NB4 (cell line): Measurements from ENCODE around the gene BRINP2.

Experiments
- DNase-seq: peaks from one replicate; pipeline ENCODE4 v3.0.0; 2010; ENCODE audit warnings: low read depth
- H3K4me3 ChIP-seq: one replicate; pipeline ENCODE4 v1.5.1; 2011; ENCODE audit warnings: mild to moderate bottlenecking, low read depth, low read length, moderate library complexity
- MYC ChIP-seq: IDR thresholded peaks from 2 replicates; pipeline ENCODE4 v1.6.1; 2011; ENCODE audit warnings: low read depth, low read length
- POLR2A ChIP-seq: IDR thresholded peaks from 2 replicates; pipeline ENCODE4 v1.6.1; 2011; ENCODE audit warnings: mild to moderate bottlenecking; ENCODE audit not compliant: insufficient read length; ENCODE audit errors: extremely low read depth
- TF ChIP-seq, protein P1 (sequence below): IDR thresholded peaks from one replicate; pipeline ENCODE4 v1.5.1; 2012; ENCODE audit warnings: low read depth, low read length
- TF ChIP-seq, protein P2 (sequence below): IDR thresholded peaks from 2 replicates; pipeline ENCODE4 v1.6.1; 2011; ENCODE audit warnings: low read depth, low read length

The BRINP2 gene

DNA sequence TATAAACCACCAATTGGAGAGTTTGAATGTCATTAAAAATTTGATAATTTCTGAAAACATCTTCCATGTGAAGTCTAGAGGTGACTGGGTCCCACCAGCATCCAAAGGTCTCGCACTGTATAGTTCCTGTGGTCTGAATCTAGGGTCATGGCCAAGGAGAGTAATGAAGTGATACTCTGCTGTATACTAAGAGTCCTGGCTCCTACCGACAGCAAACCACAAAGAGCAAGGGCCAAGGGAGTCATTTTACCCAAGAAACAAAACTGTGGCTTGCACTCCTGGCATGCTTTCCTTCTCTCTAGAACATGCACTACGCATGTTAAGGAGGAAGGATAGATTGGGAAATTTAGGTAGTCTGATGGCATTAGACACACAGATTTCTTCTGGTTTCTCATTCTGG, 115.6 kb downstream of the BRINP2 start:
- TF ChIP-seq POLR2A = no peak
- DNase-seq = no peak
- H3K4me3 ChIP-seq = no peak overlapping the region

DNA sequence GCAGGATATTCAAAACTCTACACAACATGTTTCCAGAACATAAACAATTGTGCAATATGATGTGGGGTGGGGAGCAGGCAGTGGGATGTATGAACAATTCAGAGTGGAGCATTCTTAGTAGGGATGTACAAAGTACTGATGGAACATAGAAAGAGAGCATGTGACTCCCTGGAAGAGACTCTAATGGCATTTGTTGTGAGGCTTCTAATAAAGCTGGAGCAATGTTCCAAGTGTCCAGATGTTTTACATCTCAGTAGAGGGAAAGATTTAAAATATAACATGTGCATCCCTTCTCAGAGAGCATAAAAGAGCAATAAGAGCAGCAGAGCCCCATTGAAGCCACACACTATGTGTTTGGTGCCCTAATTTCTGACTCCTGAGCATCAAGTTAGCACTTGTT, 116.5 kb downstream of the BRINP2 start:
- TF ChIP-seq, protein P1, sequence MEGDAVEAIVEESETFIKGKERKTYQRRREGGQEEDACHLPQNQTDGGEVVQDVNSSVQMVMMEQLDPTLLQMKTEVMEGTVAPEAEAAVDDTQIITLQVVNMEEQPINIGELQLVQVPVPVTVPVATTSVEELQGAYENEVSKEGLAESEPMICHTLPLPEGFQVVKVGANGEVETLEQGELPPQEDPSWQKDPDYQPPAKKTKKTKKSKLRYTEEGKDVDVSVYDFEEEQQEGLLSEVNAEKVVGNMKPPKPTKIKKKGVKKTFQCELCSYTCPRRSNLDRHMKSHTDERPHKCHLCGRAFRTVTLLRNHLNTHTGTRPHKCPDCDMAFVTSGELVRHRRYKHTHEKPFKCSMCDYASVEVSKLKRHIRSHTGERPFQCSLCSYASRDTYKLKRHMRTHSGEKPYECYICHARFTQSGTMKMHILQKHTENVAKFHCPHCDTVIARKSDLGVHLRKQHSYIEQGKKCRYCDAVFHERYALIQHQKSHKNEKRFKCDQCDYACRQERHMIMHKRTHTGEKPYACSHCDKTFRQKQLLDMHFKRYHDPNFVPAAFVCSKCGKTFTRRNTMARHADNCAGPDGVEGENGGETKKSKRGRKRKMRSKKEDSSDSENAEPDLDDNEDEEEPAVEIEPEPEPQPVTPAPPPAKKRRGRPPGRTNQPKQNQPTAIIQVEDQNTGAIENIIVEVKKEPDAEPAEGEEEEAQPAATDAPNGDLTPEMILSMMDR = no peak
- TF ChIP-seq MYC (no peak), POLR2A (no peak)
- TF ChIP-seq, protein P2, sequence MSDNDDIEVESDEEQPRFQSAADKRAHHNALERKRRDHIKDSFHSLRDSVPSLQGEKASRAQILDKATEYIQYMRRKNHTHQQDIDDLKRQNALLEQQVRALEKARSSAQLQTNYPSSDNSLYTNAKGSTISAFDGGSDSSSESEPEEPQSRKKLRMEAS = no peak
- H3K4me3 ChIP-seq = no peak overlapping the region

DNA sequence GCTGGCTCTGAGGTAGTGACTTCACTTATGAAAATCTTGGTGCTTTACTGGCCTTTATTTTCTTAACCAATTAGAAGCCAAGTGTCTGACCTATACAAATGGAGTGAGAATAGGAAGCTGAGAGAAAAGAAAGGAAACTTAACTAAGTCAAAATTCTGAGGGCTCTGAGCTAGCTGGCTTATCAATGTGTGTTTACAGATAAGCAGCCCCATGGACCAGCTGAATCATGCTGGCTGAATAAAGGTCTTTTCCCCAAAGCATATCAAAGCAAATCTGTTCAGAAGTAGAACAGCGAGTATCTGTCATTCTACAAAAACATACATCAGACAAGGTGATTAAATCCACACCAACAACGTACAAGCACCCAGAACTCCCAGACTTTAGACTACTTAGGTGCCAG, 117.2 kb downstream of the BRINP2 start:
- no peak overlapping the region for H3K4me3 ChIP-seq
- no peak for DNase-seq
- TF ChIP-seq POLR2A = no peak
- no peak for TF ChIP-seq MYC
- TF ChIP-seq, protein P1 = no peak
- TF ChIP-seq, protein P2 = no peak

More for the DNA sequence above, 116.5 kb downstream of the BRINP2 start:
- DNase-seq = no peak

DNA sequence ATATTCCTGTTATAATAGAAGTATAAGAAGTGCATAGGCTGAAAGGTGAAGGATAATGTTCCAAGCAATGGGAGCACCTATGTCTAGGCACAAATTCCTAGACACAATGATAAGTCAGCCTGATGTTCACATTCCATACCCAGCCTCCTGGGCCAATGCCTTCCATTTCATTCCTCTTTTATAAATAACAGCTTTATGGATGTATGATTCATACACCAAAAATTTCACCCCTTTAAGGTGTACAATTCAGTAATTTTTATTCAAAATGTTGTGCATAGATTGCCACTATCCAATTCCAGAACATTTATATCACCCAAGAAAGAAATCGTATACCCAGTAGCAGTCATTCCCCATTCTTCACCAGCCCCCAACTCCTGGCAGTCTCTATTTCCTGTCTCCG, 118.8 kb downstream of the BRINP2 start:
- no peak overlapping the region for H3K4me3 ChIP-seq
- TF ChIP-seq POLR2A (no peak), MYC (no peak)
- TF ChIP-seq, protein P1 = no peak
- TF ChIP-seq, protein P2 = no peak
- no peak for DNase-seq

DNA sequence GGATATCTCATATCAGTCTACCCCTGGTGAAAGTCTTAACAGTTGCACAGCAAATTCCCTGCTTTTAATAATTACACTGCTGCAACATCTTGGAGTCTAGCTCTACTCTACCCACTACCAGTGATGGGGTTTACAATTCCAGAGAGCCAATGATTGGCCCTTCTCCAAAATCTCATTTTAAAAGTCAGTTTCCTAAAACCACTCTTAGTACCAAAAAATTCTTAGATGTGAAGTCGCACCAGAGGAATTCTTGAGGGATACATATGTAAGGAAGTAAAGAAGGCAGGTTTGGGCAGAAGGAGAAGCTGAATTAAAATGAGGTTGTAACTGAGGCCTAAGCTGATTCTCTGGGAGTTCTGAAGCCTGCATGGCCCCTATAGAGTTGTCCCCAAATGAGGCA, 129.7 kb downstream of the BRINP2 start:
- no peak overlapping the region for H3K4me3 ChIP-seq
- TF ChIP-seq POLR2A (no peak), MYC (no peak)
- TF ChIP-seq, protein P1 = no peak
- TF ChIP-seq, protein P2 = no peak

DNA sequence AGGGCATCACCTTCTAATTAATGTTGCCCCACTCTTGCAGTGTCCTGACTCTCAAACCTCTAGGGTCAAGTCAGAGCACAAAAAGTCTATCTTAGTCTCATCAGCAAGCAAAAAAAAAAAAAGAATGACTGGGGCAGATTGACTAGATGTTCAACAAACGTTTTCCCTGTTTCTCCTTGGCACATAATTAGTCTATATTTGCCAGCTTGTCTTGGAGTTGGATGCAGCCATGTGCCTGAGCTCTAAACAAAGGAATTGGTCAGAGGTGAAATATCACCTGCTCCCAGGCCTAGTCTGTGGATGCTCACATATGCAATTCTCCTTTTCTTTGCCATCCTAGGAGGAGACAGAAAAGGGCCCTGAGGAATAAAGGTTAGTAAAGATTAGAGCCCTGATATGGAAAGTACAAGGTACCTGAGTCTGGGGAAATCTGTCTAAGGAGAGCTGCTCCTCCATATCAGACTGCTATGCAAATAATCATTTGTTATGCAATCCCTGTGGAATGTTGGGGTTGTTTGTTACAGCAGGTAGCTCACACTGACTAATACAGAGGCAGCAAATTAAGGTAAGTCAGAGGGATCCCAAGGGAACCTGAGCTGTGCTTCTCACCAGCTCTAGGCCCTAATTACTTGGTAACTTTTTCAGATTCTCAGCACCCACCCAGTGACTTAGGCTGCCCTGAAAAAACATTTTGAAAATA, 130.8 kb downstream of the BRINP2 start:
- DNase-seq = no peak
- TF ChIP-seq, protein P2 = no peak
- TF ChIP-seq MYC (no peak), POLR2A (no peak)
- TF ChIP-seq, protein P1 = no peak

More for the DNA sequence above, 129.7 kb downstream of the BRINP2 start:
- DNase-seq = no peak

More for the DNA sequence above, 130.8 kb downstream of the BRINP2 start:
- no peak overlapping the region for H3K4me3 ChIP-seq
